Body of pancreas (tissue), 4 donors: ENCODE data around the gene ADAMTS19.

Experiments used
- POLR2A ChIP-seq, 3 donors: fragments of 450-650 bp; IDR thresholded peaks; one replicate each; pipeline ENCODE4 v1.6.1; 2016; ENCODE audit warnings: antibody characterized with exemption in 3 of 3, mild to moderate bottlenecking in 2 of 3
- TF ChIP-seq, protein P1 (sequence below), 7 experiments: fragments of 450-650 bp in 4 of 7; fragments of 200-600 bp in 3 of 7; sonication (generic) in 3 of 7; IDR thresholded peaks; one replicate each; pipeline ENCODE4 v1.5.1; 2016 to 2019; ENCODE audit warnings: antibody characterized with exemption in 7 of 7

DNA sequence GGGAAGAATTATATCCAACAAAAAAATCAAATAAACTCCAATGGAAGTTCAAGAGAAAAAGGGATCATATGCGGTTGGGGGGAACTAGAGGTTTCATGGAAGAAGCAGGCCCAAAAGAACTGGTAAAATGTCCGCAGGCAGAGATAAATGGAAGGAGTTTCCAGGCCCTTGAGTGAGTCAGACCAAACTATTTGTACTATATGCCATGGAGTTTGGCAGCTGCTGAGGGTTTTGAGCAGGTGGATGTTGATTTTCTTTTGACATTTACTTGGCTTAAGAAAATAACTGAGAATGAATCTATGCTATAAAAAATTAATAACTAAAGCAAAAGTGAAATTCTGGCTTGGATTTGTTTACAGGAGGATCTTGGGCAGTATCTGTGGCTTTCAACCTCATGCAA lies 321.5 kb downstream of the ADAMTS19 start:
- TF ChIP-seq, protein P1, sequence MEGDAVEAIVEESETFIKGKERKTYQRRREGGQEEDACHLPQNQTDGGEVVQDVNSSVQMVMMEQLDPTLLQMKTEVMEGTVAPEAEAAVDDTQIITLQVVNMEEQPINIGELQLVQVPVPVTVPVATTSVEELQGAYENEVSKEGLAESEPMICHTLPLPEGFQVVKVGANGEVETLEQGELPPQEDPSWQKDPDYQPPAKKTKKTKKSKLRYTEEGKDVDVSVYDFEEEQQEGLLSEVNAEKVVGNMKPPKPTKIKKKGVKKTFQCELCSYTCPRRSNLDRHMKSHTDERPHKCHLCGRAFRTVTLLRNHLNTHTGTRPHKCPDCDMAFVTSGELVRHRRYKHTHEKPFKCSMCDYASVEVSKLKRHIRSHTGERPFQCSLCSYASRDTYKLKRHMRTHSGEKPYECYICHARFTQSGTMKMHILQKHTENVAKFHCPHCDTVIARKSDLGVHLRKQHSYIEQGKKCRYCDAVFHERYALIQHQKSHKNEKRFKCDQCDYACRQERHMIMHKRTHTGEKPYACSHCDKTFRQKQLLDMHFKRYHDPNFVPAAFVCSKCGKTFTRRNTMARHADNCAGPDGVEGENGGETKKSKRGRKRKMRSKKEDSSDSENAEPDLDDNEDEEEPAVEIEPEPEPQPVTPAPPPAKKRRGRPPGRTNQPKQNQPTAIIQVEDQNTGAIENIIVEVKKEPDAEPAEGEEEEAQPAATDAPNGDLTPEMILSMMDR (IDR thresholded peaks at IDR 0.05) = no peak
- no peak for TF ChIP-seq POLR2A (IDR thresholded peaks at IDR 0.05)
